ENCODE results near the gene RIOX2.

- TF ChIP-seq CTCF (IDR thresholded peaks at IDR 0.05; ENCODE audit: insufficient read depth, low read depth, low read length) (no peak), EZH2 (IDR thresholded peaks at IDR 0.05; ENCODE audit: insufficient read depth, low read length) (no peak)
These were observed 32.8 kb downstream of the RIOX2 start for GRCh38 chr3:97939401-97939800.
